ENCODE data around the gene SLC35F3.

SLC35F3 gene

DNA sequence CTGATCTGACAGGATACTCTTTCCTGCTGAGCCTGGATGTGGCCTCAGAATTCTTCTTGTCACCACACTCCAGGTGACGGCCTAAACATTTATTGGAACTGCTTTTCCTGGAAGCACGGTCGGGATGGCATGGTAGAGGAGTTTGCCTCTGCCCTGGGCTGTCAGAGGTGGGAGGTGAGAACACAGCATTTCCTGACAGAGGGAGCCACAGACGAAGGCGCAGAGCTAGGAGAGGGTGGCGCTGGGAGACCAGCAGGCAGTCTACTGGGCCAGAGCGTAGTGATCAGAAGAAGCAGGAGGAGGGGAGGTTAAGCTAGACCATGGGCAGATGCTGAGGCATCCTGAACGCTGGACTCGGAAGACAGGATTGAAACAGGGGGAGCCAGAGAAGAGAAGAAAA is 315.2 kb downstream of the SLC35F3 start:
- no peak for DNase-seq (ENCODE audit: low spot score in 2 of 2)
- Histone ChIP-seq H3K9me3 (no peaks in the 10 kb centered on the region), H3K27me3 (ENCODE audit: low read depth) (peaks cover 7% of the 10 kb centered on the region), H3K4me1 (no peaks in the 10 kb centered on the region), H3K4me3 (no peak overlapping the region), H3K36me3 (replicated peaks) (no peaks in the 10 kb centered on the region)
- in situ Hi-C loops (cut with MboI; ENCODE audit: low sequenced_read_pairs) = no loop called here

DNA sequence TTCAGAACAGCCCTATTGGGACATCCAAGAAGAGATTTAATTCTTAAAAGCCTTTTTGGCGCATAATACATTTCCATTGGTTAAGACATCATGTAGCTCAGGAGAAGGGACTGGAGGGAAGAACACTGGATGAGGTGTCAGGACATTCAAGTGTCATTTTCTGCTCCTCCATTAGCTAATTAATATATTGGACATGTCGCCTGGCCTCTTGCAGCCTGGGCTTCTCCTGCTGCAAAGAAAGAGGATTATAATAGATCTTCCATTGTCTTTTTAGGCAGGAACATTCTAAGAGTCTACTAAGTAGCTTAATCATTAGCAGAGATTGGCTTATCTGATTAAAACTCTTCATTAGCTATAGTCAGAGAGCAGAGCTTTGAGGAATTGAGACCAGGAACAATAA is 317.1 kb downstream of the SLC35F3 start:
- no peaks in the 10 kb centered on the region for H3K27me3 ChIP-seq (ENCODE audit: low read depth)
- no peaks in the 10 kb centered on the region for H3K36me3 ChIP-seq (replicated peaks)
- in situ Hi-C loops (cut with MboI; ENCODE audit: low sequenced_read_pairs) = no loop called here
- H3K9me3 ChIP-seq = no peaks in the 10 kb centered on the region
- H3K4me3 ChIP-seq = no peak overlapping the region
- no peak for DNase-seq (ENCODE audit: low spot score in 2 of 2)
- no peaks in the 10 kb centered on the region for H3K4me1 ChIP-seq

DNA sequence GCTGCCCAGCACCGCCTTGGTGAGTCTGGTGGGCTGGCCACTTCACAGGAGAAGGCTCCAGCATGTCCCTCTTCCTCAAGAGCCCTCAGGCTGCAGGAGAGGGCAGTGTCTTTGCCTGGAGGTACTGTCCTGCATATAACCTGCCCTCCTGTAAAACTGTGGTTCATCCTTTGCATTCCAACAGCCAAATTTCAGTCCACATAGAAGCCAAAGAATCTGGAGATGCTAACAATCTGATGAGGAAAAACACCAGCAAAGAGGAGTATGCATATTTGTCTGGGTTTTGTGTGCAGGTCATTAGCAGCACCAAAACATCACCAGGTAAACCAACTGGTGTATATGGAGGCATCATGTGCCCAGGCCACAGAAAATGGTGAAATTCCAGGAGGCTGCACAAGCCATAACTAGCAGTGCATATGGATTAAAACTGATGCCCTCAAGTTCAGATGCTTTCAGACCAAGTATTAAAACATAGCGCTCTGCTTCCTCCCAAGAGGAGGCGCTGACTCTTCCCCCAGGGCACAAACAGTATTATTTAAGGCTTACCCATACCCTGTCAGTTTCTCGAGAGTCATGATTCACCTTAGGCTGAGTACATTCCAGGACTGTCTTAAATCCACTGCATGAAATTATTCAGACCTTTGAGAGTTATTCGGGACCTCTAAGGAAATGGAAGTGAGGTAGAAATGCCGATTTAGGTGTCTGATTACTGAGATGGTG is 318.2 kb downstream of the SLC35F3 start:
- Histone ChIP-seq H3K4me1 (no peaks in the 10 kb centered on the region), H3K4me3 (no peak overlapping the region), H3K9me3 (no peaks in the 10 kb centered on the region), H3K36me3 (replicated peaks) (no peaks in the 10 kb centered on the region), H3K27me3 (ENCODE audit: low read depth) (no peaks in the 10 kb centered on the region)
- in situ Hi-C loops (cut with MboI; ENCODE audit: low sequenced_read_pairs) = no loop called here
- DNase-seq (ENCODE audit: low spot score in 2 of 2) = no peak

DNA sequence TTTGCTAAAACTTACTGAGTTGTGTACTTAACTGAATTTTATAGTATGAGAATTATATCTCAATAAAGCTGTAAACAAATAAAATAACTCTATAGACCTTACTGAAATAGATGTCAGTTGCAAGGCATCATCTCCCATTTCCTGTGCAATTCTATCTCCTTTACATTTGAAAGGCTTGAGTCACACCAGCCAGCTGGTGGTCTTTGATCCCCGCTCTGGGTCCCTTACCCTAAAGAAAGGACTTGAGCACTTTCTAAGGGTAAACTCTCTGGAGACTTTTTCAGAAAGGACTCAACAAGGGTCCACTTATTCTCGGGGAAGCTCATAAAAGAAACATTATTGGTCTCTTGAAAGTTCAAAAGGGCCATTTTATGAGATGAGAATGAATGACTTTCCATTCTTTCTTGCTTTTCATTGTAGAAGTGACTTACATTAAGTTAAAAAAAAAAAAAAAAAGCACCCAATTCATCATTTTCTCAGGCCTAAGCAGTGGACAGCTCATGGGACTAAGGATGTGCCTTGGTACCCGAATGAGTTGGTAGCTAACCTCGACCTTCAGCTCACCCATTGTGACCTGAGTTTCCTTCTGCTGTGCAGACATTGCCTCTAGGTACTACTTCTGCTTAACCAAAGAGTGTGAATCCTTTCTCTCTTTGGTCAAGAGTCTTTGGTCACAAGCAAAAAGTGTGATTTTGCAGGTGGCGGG is 321.8 kb downstream of the SLC35F3 start:
- no peaks in the 10 kb centered on the region for H3K36me3 ChIP-seq (replicated peaks)
- H3K9me3 ChIP-seq = no peaks in the 10 kb centered on the region
- no peak overlapping the region for H3K4me3 ChIP-seq
- no peaks in the 10 kb centered on the region; the same call in 1 of the 2 replicates for H3K27me3 ChIP-seq (ENCODE audit: low read depth)
- in situ Hi-C loops (cut with MboI; ENCODE audit: low sequenced_read_pairs) = no loop called here
- no peak for DNase-seq (ENCODE audit: low spot score in 2 of 2)
- H3K4me1 ChIP-seq = no peaks in the 10 kb centered on the region

DNA sequence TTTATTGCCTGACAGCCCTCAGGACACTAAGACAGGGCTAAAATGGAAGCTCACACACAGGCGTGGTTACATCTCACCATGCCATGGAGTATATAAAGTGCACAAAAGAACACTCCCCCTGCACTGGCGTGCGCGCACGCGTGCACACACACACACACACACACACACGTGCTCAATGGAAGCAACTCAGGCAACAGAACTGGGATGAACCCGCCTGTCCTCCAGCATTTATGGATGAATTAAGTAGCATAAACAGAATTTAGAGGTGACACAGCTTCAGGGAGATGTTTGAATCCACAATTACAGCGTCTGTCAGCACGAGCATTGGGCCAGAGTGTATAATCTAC is 322.3 kb downstream of the SLC35F3 start:
- no peaks in the 10 kb centered on the region for H3K36me3 ChIP-seq (replicated peaks)
- no peaks in the 10 kb centered on the region; the same call in 1 of the 2 replicates for H3K27me3 ChIP-seq (ENCODE audit: low read depth)
- no peak for DNase-seq (ENCODE audit: low spot score in 2 of 2)
- in situ Hi-C loops (cut with MboI; ENCODE audit: low sequenced_read_pairs) = no loop called here
- H3K4me3 ChIP-seq = no peak overlapping the region
- no peaks in the 10 kb centered on the region for H3K4me1 ChIP-seq
- no peaks in the 10 kb centered on the region for H3K9me3 ChIP-seq

DNA sequence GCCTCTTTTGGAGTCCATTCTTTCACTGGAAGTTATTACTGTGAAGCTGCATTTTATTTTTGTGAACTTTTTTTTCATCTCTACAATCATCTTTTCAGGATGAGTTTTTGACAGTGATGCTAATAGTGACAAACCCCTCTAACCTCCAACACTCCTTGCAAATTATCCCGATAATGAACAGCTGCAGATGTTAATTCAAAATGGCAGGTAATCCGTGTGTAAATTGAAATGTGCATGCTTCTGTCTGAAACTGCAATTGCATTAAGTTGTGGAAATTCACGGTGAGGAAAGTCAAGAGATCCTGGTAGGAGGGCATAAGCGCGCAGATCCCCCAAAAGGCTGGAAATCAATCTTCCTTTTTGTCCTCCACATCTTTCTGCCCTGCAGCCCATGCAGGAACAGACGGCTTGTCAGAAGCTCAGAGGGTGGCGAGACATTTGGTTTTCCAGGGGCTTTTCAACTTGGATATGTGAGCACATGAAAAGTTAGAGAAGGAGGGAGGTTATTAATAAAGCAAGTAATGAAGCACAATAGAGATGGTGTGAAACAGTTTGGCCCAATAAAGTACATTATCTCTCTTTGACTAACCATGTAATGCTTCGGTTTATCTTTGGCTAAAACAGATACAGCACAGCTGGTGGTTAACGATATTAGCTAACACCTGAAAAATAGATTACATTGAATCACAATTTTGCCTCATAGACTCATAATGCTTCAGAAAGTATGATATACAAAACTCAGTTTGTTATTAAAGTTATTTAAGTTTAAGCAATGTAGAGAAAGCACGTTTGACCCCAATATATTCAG is 325.3 kb downstream of the SLC35F3 start:
- H3K4me1 ChIP-seq = no peaks in the 10 kb centered on the region
- in situ Hi-C loops (cut with MboI; ENCODE audit: low sequenced_read_pairs) = no loop called here
- H3K27me3 ChIP-seq (ENCODE audit: low read depth) = no peaks in the 10 kb centered on the region; the same call in 1 of the 2 replicates
- H3K36me3 ChIP-seq (replicated peaks) = no peaks in the 10 kb centered on the region
- no peak overlapping the region for H3K4me3 ChIP-seq
- no peaks in the 10 kb centered on the region for H3K9me3 ChIP-seq
- DNase-seq (ENCODE audit: low spot score in 2 of 2) = no peak

DNA sequence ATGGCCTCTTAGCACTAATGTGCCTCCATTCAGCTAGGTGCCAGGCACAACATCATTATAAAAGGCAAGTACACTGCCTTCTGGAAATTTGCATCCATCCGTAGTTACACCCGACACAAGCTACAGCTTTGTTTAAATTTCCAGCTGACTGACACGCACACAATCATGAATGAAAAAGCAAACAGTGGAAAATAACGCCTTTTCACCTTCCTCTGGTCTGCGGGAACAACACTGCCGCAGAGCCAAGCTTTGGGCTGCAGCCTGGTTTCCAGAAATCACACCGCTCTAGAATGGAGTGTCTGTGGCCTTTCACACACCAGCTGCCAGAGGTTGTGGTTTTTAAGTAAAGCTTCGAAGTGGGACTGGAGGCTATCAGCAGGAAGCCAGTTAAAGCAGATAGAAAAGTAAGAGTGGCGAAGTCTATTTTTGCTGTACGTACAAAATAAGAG is 326.0 kb downstream of the SLC35F3 start:
- Histone ChIP-seq H3K4me1 (no peaks in the 10 kb centered on the region), H3K36me3 (replicated peaks) (no peaks in the 10 kb centered on the region), H3K27me3 (ENCODE audit: low read depth) (no peaks in the 10 kb centered on the region; the same call in 1 of the 2 replicates), H3K4me3 (no peak overlapping the region), H3K9me3 (no peaks in the 10 kb centered on the region)
- in situ Hi-C loops (cut with MboI; ENCODE audit: low sequenced_read_pairs) = no loop called here
- no peak for DNase-seq (ENCODE audit: low spot score in 2 of 2)

DNA sequence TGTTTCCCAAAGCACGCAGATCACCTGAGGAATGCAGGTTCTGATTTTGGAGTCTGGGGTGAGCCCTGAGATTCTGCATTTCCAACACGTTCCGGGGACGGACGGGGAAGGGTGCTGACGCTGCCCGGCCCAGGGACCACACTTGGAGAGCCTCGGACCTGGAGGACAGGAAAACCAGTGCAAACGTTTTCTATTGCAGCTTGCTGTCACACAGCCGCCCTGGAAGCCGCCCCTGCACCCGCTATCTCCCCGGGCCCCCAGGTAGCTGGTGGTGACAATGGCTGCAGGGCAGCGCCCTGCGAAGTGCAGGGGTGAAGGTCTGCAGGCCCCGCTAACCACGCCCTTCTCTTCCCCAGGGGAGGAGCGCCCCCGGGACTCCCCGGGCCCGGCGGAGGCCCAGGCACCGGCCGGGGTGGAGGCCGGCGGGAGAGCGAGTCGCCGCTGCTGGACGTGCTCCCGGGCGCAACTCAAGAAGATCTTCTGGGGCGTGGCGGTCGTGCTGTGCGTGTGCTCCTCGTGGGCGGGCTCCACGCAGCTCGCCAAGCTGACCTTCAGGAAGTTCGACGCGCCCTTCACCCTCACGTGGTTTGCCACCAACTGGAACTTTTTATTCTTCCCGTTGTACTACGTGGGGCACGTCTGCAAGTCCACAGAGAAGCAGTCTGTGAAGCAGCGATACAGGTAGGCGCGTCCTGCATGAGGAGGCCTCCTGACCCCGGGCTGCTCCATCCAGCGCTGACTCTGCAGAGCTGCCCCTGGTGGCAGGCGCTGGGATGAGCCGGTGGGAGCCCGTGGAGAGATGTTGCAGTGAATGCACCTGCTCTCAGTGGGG is 326.8 kb downstream of the SLC35F3 start:
- no peaks in the 10 kb centered on the region for H3K9me3 ChIP-seq
- no peak overlapping the region for H3K4me3 ChIP-seq
- H3K36me3 ChIP-seq (replicated peaks) = no peaks in the 10 kb centered on the region
- no peaks in the 10 kb centered on the region for H3K4me1 ChIP-seq
- no peaks in the 10 kb centered on the region; the same call in 1 of the 2 replicates for H3K27me3 ChIP-seq (ENCODE audit: low read depth)
- DNase-seq (ENCODE audit: low spot score in 2 of 2) = no peak
- in situ Hi-C loops (cut with MboI; ENCODE audit: low sequenced_read_pairs) = no loop called here

DNA sequence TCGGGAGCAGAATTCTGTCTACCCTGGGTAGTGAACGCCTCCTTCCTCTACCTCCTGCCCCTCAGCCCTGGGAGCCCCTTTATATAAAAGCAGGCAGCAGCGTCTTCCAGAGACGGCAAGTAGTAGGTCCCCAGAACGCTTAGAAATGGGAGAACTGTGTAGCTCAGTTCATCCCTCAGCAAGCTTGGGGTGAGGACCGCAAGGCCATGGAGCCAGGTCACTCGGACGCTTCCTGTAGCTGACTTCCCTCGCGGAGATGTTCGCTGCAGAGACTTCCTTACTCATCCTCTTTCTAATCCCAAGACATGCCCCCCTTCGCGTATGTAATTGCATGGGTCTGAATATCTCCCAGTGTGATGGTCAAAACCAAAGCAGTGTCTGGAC is 327.4 kb downstream of the SLC35F3 start:
- Histone ChIP-seq H3K36me3 (replicated peaks) (no peaks in the 10 kb centered on the region), H3K9me3 (no peaks in the 10 kb centered on the region), H3K4me1 (no peaks in the 10 kb centered on the region), H3K4me3 (no peak overlapping the region), H3K27me3 (ENCODE audit: low read depth) (no peaks in the 10 kb centered on the region; the same call in 1 of the 2 replicates)
- no peak for DNase-seq (ENCODE audit: low spot score in 2 of 2)
- in situ Hi-C loops (cut with MboI; ENCODE audit: low sequenced_read_pairs) = no loop called here

DNA sequence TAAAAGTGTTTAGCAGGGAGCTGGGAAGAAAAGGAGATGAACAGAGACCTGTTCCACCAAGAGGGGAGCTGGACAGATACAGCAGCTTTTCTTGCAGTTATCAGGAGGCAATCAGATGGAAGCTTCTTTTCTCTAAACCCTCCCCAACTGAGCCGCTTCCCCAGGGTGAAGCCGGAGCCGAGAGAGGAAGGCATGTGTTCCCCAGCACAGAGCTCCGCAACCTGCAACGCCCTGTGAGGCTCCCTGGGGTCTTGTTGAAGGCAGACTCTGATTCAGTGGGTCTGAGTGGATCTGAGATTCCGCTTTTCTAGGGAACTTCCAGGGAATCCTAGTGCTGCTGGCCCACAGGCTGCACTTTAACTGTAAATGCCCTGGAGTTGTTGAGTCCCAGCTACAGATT is 329.7 kb downstream of the SLC35F3 start:
- Histone ChIP-seq H3K36me3 (replicated peaks) (no peaks in the 10 kb centered on the region), H3K4me3 (no peak overlapping the region), H3K4me1 (no peaks in the 10 kb centered on the region), H3K27me3 (ENCODE audit: low read depth) (no peaks in the 10 kb centered on the region; the same call in 1 of the 2 replicates), H3K9me3 (no peaks in the 10 kb centered on the region)
- in situ Hi-C loops (cut with MboI; ENCODE audit: low sequenced_read_pairs) = no loop called here
- DNase-seq (ENCODE audit: low spot score in 2 of 2) = no peak

DNA sequence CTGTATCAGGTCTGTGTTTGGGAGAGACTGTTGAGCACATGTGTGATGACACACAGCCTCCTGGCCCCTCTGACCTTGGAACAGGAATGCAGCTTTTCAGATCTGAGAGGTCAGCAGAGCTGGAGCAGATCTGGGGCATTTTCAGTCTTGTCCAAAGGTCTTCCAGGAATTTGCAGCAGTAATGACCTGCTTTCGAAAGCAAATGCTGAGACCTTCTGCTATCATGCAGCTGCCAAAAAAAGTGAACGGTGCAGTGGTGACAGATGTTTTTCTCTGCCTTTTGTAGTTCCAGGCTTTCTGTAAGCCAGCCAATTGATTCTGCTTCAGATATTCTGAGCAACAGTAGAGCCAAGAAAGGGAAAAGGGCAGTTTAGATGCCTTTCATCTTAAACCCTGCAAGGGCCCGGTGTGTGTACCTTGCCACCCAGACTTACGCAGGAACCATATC is 331.0 kb downstream of the SLC35F3 start:
- in situ Hi-C loops (cut with MboI; ENCODE audit: low sequenced_read_pairs) = no loop called here
- Histone ChIP-seq H3K36me3 (replicated peaks) (no peaks in the 10 kb centered on the region), H3K4me3 (no peak overlapping the region), H3K4me1 (no peaks in the 10 kb centered on the region), H3K27me3 (ENCODE audit: low read depth) (no peaks in the 10 kb centered on the region), H3K9me3 (no peaks in the 10 kb centered on the region)
- no peak for DNase-seq (ENCODE audit: low spot score in 2 of 2)

DNA sequence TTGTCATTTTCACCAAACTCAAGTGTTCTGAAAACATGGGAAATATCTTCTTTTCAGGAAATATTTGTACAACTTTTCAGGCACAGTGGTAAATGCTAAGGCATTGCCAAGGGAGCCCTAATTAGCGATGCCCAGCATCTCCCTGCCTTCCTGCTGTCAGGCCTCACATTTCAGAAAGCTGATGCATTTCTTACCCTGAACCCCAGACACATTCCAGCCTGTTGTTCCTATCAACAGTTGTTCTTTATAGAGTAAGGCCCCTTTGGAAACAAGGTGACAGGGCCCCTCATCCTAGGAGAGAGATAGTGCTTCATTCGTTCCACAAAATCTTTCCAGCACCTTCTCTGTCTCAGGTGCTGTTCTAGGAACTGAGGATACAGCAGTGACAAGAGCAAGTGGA is 332.9 kb downstream of the SLC35F3 start:
- H3K36me3 ChIP-seq (replicated peaks) = no peaks in the 10 kb centered on the region
- no peak for DNase-seq (ENCODE audit: low spot score in 2 of 2)
- H3K9me3 ChIP-seq = no peaks in the 10 kb centered on the region
- no peak overlapping the region for H3K4me3 ChIP-seq
- no peaks in the 10 kb centered on the region for H3K4me1 ChIP-seq
- H3K27me3 ChIP-seq (ENCODE audit: low read depth) = no peaks in the 10 kb centered on the region
- in situ Hi-C loops (cut with MboI; ENCODE audit: low sequenced_read_pairs) = no loop called here

DNA sequence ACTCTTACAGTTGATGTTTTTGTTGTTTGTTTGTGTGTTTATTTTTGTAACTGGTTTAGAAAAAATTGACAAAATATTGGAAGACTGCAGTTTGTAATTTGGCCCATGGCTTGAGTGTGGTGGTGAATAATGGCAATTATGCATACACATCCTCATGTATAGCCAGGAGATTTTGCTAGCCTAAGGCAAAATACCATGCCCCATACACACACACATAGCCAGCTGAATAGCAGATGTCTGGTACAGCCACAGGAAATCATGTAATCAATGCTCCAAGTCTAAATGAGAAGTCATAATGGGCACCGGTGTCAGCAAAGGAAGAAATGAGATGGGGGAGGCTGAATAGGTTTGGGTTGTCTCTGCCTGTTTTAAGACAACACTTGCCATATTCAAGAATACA is 333.6 kb downstream of the SLC35F3 start:
- in situ Hi-C loops (cut with MboI; ENCODE audit: low sequenced_read_pairs) = no loop called here
- no peaks in the 10 kb centered on the region for H3K9me3 ChIP-seq
- DNase-seq (ENCODE audit: low spot score in 2 of 2) = no peak
- H3K4me1 ChIP-seq = no peaks in the 10 kb centered on the region
- no peak overlapping the region for H3K4me3 ChIP-seq
- H3K27me3 ChIP-seq (ENCODE audit: low read depth) = no peaks in the 10 kb centered on the region
- H3K36me3 ChIP-seq (replicated peaks) = no peaks in the 10 kb centered on the region
